Measurements from ENCODE around the gene S100A5. TPM values are rescaled to one million over a fixed set of nuclear protein-coding genes. Genes with fewer than 3 reads are reported as not detected.

S100A5 gene
- total and polyA plus RNA-seq, 9 of the 15 experiments (the other 6 are each of a cell fraction or from before 2014, with no cell fraction given), result 0.56 to 1.4 (median 0.64) TPM; not detected in 5

GRCh38 chr1:153568367-153569099 lies 27.8 kb upstream of the S100A5 start (continued):
- peak; percentile 85 for TF ChIP-seq PHF20 (IDR thresholded peaks at IDR 0.05; ENCODE audit: partially characterized antibody)
- peak; percentile 98 for TF ChIP-seq DEAF1 (CRISPR knock-in tag; IDR thresholded peaks at IDR 0.05)
- TF ChIP-seq PHF21A (IDR thresholded peaks at IDR 0.05; ENCODE audit: borderline replicate concordance, low read depth), result no peak
- peak; percentile 97 to 98 (median 98) for TF ChIP-seq CTCF (IDR thresholded peaks at IDR 0.05 in 2 of 3, conservative IDR thresholded peaks at IDR 0.05 in 1 of 3; ENCODE audit: insufficient read depth in 2 of 3, low read depth in 1 of 3, low read length in 3 of 3)
- 0 out of 2 replicates have a peak, but pooled peaks have one; percentile 60 for TF ChIP-seq NBN (IDR thresholded peaks at IDR 0.05; ENCODE audit: low read depth)
- no peak for TF ChIP-seq ZNF668 (CRISPR knock-in tag; IDR thresholded peaks at IDR 0.05)
- 0 out of 2 replicates have a peak, but pooled peaks have one; percentile 18 for TF ChIP-seq SMARCE1 (IDR thresholded peaks at IDR 0.05)
- TF ChIP-seq BRD4 (IDR thresholded peaks at IDR 0.05), result peak; percentile 31; the same call in 1 of the 2 replicates
- no peak for TF ChIP-seq ZNF354B (CRISPR knock-in tag; IDR thresholded peaks at IDR 0.05)
- TF ChIP-seq MAFG (tag; conservative IDR thresholded peaks at IDR 0.05), result 0 out of 2 replicates have a peak, but pooled peaks have one; percentile 29
- TF ChIP-seq CHCHD3 (CRISPR knock-in tag; IDR thresholded peaks at IDR 0.05), result no peak
- TF ChIP-seq TRIM28 (IDR thresholded peaks at IDR 0.05), result 0 out of 2 replicates have a peak, but pooled peaks have one; percentile 15
- peak; percentile 57 for TF ChIP-seq RBFOX2 (IDR thresholded peaks at IDR 0.05; ENCODE audit: low read depth, low read length)
- TF ChIP-seq ESRRA (IDR thresholded peaks at IDR 0.05; ENCODE audit: borderline replicate concordance, low read depth), result 0 out of 2 replicates have a peak, but pooled peaks have one; percentile 37
- TF ChIP-seq ATF4 (CRISPR knock-in tag; IDR thresholded peaks at IDR 0.05), result no peak
- TF ChIP-seq CBFA2T3 (IDR thresholded peaks at IDR 0.05), result peak; percentile 34
- TF ChIP-seq ZBTB33 (CRISPR knock-in tag; IDR thresholded peaks at IDR 0.05), result peak; percentile 55; the same call in 1 of the 2 replicates
- peak; percentile 8; the same call in 1 of the 2 replicates for TF ChIP-seq TAF7 (tag; IDR thresholded peaks at IDR 0.05)
- TF ChIP-seq NR2C2 (CRISPR knock-in tag; IDR thresholded peaks at IDR 0.05), result no peak
- TF ChIP-seq NR2C2 (tag; IDR thresholded peaks at IDR 0.05), result no peak
- peak; percentile 50; the same call in 1 of the 2 replicates for TF ChIP-seq ZBTB7A (IDR thresholded peaks at IDR 0.05; ENCODE audit: borderline replicate concordance, control insufficient read depth, low read depth, low read length)
- 0 out of 2 replicates have a peak, but pooled peaks have one; percentile 28 for TF ChIP-seq DIDO1 (tag; IDR thresholded peaks at IDR 0.05; ENCODE audit: low read depth)
- TF ChIP-seq BRD9 (IDR thresholded peaks at IDR 0.05; ENCODE audit: low read depth, partially characterized antibody), result peak; percentile 59
- TF ChIP-seq HCFC1 (IDR thresholded peaks at IDR 0.05; ENCODE audit: low read depth, low read length), result peak; percentile 33; the same call in 1 of the 2 replicates

All from K562 (cell line).